ENCODE results near the gene RPTOR. TPM values are rescaled to one million over a fixed set of nuclear protein-coding genes. Genes with fewer than 3 reads are reported as not detected.

RPTOR gene
- total and polyA plus RNA-seq, 3 experiments from 2014 or later, result 7.9 to 69.4 (median 63.9) TPM

DNA sequence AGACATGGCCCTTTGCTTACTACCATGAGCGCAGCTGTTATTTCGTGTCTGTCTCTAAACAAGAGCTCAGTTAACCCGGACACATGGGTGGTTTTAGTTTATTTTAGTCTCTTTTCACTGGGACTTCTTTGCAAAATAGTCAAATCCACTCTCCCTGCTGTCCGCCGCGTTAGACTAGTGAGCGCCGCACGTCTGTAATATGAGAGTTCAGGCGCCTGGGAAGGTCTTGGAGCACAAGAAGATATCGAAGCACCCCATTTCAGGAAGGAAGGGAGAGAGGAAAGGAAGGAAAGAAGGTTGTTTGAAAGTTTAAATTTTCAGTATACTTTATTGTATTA is 336.0 kb downstream of the RPTOR start:
- ChIA-PET CTCF (interaction anchor here (2.0 kb wide), 1 partner anchor 19 kb away, joined by 6 read pairs; no protein-coding TSS in a partner anchor), POLR2A (no interaction called here)
- Mint-ChIP-seq H3K27ac (no peak overlapping the region), H3K27me3 (peaks cover 0 to 1% of the 10 kb centered on the region in 2 donors), H3K9me3 (no peaks in the 10 kb centered on the region), H3K4me3 (no peak overlapping the region), H3K4me1 (peaks cover 15 to 23% (median 16%) of the 10 kb centered on the region in 3 donors), H3K36me3 (peaks cover 7 to 48% (median 15%) of the 10 kb centered on the region in 3 donors)
- no peak overlapping the region for H3K27ac ChIP-seq (ENCODE audit: low read depth, low read length)
- peak in 1 of 5 donors; percentile 6 for DNase-seq
- H3K4me3 ChIP-seq (ENCODE audit: low read length), result no peak overlapping the region
- peaks cover 18% of the 10 kb centered on the region for H3K36me3 ChIP-seq (ENCODE audit: insufficient read depth, low read length)
- peaks cover 17% of the 10 kb centered on the region for H3K4me1 ChIP-seq (ENCODE audit: insufficient read depth, low read length)
- H3K9me3 ChIP-seq (ENCODE audit: low read length), result no peaks in the 10 kb centered on the region
- H3K27me3 ChIP-seq (ENCODE audit: insufficient read depth, low read length, poor library complexity, severe bottlenecking), result no peaks in the 10 kb centered on the region

GRCh38 chr17:80881306-80881705 is 336.7 kb downstream of the RPTOR start:
- H3K27ac ChIP-seq (ENCODE audit: low read depth, low read length), result no peak overlapping the region
- Mint-ChIP-seq H3K4me3 (no peak overlapping the region), H3K27me3 (peaks cover 0 to 1% of the 10 kb centered on the region in 2 donors), H3K9me3 (no peaks in the 10 kb centered on the region), H3K4me1 (peaks cover 15 to 23% (median 16%) of the 10 kb centered on the region in 3 donors), H3K36me3 (peaks cover 7 to 55% (median 16%) of the 10 kb centered on the region in 3 donors), H3K27ac (no peak overlapping the region)
- peaks cover 17% of the 10 kb centered on the region for H3K4me1 ChIP-seq (ENCODE audit: insufficient read depth, low read length)
- no peaks in the 10 kb centered on the region for H3K27me3 ChIP-seq (ENCODE audit: insufficient read depth, low read length, poor library complexity, severe bottlenecking)
- ChIA-PET POLR2A (interaction anchor here (0.5 kb wide), 1 partner anchor 106 kb away, joined by 6 read pairs; no protein-coding TSS in a partner anchor), CTCF (no interaction called here)
- peaks cover 22% of the 10 kb centered on the region for H3K36me3 ChIP-seq (ENCODE audit: insufficient read depth, low read length)
- peak in 1 of 5 donors; percentile 33 for DNase-seq
- H3K9me3 ChIP-seq (ENCODE audit: low read length), result no peaks in the 10 kb centered on the region
- no peak overlapping the region for H3K4me3 ChIP-seq (ENCODE audit: low read length)

DNA sequence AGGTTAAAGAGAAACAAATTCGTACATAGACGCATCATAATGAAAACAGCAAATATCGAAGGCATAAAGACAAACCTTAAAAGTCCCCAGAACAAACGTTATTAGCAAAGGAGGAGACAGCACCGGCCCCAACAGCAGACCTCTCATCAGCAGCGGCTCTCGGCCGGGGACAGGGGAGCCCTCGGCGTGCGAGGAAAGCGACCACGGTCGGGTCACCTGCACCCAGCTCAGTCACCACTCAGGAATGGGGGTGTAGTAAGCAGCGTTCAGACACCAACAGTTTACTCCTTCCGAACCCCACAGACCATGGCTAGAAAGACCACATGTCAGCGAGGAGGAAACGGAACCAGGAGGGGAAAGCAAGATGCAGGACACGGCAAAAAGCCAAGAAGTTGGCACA is 337.7 kb downstream of the RPTOR start:
- no peak overlapping the region for H3K4me3 ChIP-seq (ENCODE audit: low read length)
- no peak overlapping the region for H3K27ac ChIP-seq (ENCODE audit: low read depth, low read length)
- H3K27me3 ChIP-seq (ENCODE audit: insufficient read depth, low read length, poor library complexity, severe bottlenecking), result no peaks in the 10 kb centered on the region
- Mint-ChIP-seq H3K36me3 (peaks cover 7 to 60% (median 14%) of the 10 kb centered on the region in 3 donors), H3K9me3 (no peaks in the 10 kb centered on the region), H3K4me1 (peaks cover 8 to 17% (median 9%) of the 10 kb centered on the region in 3 donors), H3K27me3 (no peaks in the 10 kb centered on the region), H3K27ac (peak overlapping the region in 1 of 8 donors; percentile 16), H3K4me3 (no peak overlapping the region)
- no peak for DNase-seq
- H3K36me3 ChIP-seq (ENCODE audit: insufficient read depth, low read length), result peaks cover 26% of the 10 kb centered on the region
- ChIA-PET CTCF (no interaction called here), POLR2A (no interaction called here)
- peaks cover 10% of the 10 kb centered on the region for H3K4me1 ChIP-seq (ENCODE audit: insufficient read depth, low read length)
- H3K9me3 ChIP-seq (ENCODE audit: low read length), result no peaks in the 10 kb centered on the region

- H3K36me3 Mint-ChIP-seq, result peaks cover 7 to 60% (median 14%) of the 10 kb centered on the region in 3 donors
- H3K36me3 ChIP-seq (ENCODE audit: insufficient read depth, low read length), result peaks cover 26% of the 10 kb centered on the region
- no peak overlapping the region for H3K4me3 ChIP-seq (ENCODE audit: low read length)
- no peaks in the 10 kb centered on the region for H3K9me3 Mint-ChIP-seq
- H3K27ac ChIP-seq (ENCODE audit: low read depth, low read length), result no peak overlapping the region
- peaks cover 2% of the 10 kb centered on the region for H3K4me1 ChIP-seq (ENCODE audit: insufficient read depth, low read length)
- peaks cover under 1 to 9% (median 1%) of the 10 kb centered on the region in 3 donors for H3K4me1 Mint-ChIP-seq
- no peaks in the 10 kb centered on the region for H3K27me3 Mint-ChIP-seq
- H3K27ac Mint-ChIP-seq, result no peak overlapping the region
- H3K27me3 ChIP-seq (ENCODE audit: insufficient read depth, low read length, poor library complexity, severe bottlenecking), result no peaks in the 10 kb centered on the region
- DNase-seq, result peak in 1 of 5 donors; percentile 31
- POLR2A ChIA-PET, result no interaction called here
- CTCF ChIA-PET, result interaction anchor here (1.0 kb wide), 1 partner anchor 16 kb away, joined by 5 read pairs; no protein-coding TSS in a partner anchor
- no peaks in the 10 kb centered on the region for H3K9me3 ChIP-seq (ENCODE audit: low read length)
- no peak overlapping the region for H3K4me3 Mint-ChIP-seq
These were observed 338.5 kb downstream of the RPTOR start for GRCh38 chr17:80882926-80883685.

DNA sequence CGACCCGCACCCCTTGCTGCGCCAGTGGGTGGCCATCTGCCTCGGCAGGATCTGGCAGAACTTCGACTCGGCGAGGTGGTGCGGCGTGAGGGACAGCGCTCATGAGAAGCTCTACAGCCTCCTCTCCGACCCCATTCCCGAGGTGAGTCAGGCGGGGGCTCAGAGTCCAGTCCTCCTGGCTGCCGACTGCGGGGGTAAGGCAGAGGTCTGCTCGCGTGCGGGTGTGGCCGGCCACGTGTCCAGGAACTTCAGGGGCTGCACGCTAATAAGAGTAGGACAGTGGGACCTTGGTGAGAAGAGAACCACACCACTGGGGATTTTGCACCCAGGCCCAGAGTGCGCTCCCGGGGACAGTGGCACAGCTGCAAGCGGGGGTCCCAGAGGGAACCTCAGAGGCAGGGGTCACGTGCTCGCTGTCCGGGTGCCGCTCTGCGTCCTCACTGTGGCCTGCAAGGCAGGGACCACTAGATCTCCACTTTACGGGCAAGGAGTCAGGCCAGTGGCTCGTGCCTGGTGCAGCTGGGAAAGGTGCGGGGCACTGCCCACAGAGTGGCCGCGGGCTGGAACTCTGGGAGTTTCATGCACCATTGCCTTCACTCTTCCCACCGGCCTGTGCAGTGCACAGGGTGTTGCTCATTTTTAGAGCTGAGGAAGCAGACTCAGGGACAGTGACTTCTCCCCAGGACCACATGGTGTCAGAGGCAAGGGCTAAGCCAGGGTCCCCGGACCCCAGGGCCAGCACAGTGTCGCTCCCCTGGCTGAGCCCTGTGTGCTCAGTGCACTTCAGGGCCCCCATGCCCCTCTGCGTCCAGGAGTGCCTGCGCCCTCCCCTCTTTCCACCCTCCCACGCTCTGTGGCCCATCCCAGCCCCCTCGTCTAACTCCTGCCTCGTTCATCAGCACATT is 339.4 kb downstream of the RPTOR start:
- Mint-ChIP-seq H3K4me1 (peaks cover under 1 to 11% (median 3%) of the 10 kb centered on the region in 3 donors), H3K4me3 (no peak overlapping the region), H3K36me3 (peaks cover 7 to 64% (median 14%) of the 10 kb centered on the region in 3 donors), H3K9me3 (no peaks in the 10 kb centered on the region), H3K27me3 (peaks cover 0 to under 1% of the 10 kb centered on the region in 2 donors), H3K27ac (no peak overlapping the region)
- H3K36me3 ChIP-seq (ENCODE audit: insufficient read depth, low read length), result peaks cover 26% of the 10 kb centered on the region
- H3K27ac ChIP-seq (ENCODE audit: low read depth, low read length), result no peak overlapping the region
- no peaks in the 10 kb centered on the region for H3K27me3 ChIP-seq (ENCODE audit: insufficient read depth, low read length, poor library complexity, severe bottlenecking)
- CTCF ChIA-PET, result interaction anchor here (1.0 kb wide), 1 partner anchor 15 kb away, joined by 5 read pairs; no protein-coding TSS in a partner anchor
- peaks cover 3% of the 10 kb centered on the region for H3K4me1 ChIP-seq (ENCODE audit: insufficient read depth, low read length)
- POLR2A ChIA-PET, result interaction anchor here (0.8 kb wide), 1 partner anchor 18 kb away, joined by 3 read pairs; no protein-coding TSS in a partner anchor
- peak in 1 of 5 donors; percentile 39 for DNase-seq
- H3K4me3 ChIP-seq (ENCODE audit: low read length), result no peak overlapping the region
- no peaks in the 10 kb centered on the region for H3K9me3 ChIP-seq (ENCODE audit: low read length)

DNA sequence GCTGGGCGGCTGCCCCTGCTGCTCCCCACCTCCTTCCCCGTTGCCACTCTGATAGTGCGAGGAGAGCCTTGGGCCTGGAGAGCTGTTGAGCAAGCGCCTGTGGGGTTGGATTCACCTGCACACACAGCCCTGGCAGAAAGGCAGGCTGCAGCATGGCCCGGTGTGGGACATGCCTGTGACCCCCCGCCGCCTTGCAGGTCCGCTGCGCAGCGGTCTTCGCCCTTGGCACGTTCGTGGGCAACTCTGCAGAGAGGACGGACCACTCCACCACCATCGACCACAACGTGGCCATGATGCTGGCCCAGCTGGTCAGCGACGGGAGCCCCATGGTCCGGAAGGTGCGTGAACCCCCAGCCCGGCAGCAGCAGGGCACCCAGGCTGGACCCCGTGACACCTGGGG is 340.2 kb downstream of the RPTOR start:
- H3K27ac Mint-ChIP-seq, result peak overlapping the region in 1 of 8 donors; percentile 29
- ChIA-PET POLR2A (interaction anchor here (0.8 kb wide), 1 partner anchor 19 kb away, joined by 3 read pairs; no protein-coding TSS in a partner anchor), CTCF (no interaction called here)
- Histone ChIP-seq H3K4me3 (ENCODE audit: low read length) (no peak overlapping the region), H3K27me3 (ENCODE audit: insufficient read depth, low read length, poor library complexity, severe bottlenecking) (no peaks in the 10 kb centered on the region), H3K36me3 (ENCODE audit: insufficient read depth, low read length) (peaks cover 26% of the 10 kb centered on the region), H3K9me3 (ENCODE audit: low read length) (no peaks in the 10 kb centered on the region), H3K4me1 (ENCODE audit: insufficient read depth, low read length) (peaks cover 10% of the 10 kb centered on the region), H3K27ac (ENCODE audit: low read depth, low read length) (no peak overlapping the region)
- H3K36me3 Mint-ChIP-seq, result peaks cover 7 to 66% (median 14%) of the 10 kb centered on the region in 3 donors
- H3K4me1 Mint-ChIP-seq, result peaks cover 5 to 13% (median 7%) of the 10 kb centered on the region in 3 donors
- no peaks in the 10 kb centered on the region for H3K9me3 Mint-ChIP-seq
- H3K27me3 Mint-ChIP-seq, result peaks cover 0 to 4% of the 10 kb centered on the region in 2 donors
- H3K4me3 Mint-ChIP-seq, result no peak overlapping the region
- DNase-seq, result peak in 1 of 5 donors; percentile 43

GRCh38 chr17:80885947-80886582 is 341.4 kb downstream of the RPTOR start:
- no peak overlapping the region for H3K4me3 ChIP-seq (ENCODE audit: low read length)
- H3K27ac ChIP-seq (ENCODE audit: low read depth, low read length), result no peak overlapping the region
- peaks cover 22% of the 10 kb centered on the region for H3K4me1 ChIP-seq (ENCODE audit: insufficient read depth, low read length)
- Mint-ChIP-seq H3K4me1 (peaks cover 14 to 26% (median 20%) of the 10 kb centered on the region in 3 donors), H3K9me3 (no peaks in the 10 kb centered on the region), H3K27ac (no peak overlapping the region), H3K27me3 (peaks cover 0 to 4% of the 10 kb centered on the region in 2 donors), H3K36me3 (peaks cover 7 to 60% (median 12%) of the 10 kb centered on the region in 3 donors), H3K4me3 (no peak overlapping the region)
- DNase-seq, result peak in 1 of 5 donors; percentile 21
- H3K36me3 ChIP-seq (ENCODE audit: insufficient read depth, low read length), result peaks cover 26% of the 10 kb centered on the region
- no peaks in the 10 kb centered on the region for H3K9me3 ChIP-seq (ENCODE audit: low read length)
- CTCF ChIA-PET, result interaction anchor here (1.3 kb wide), 1 partner anchor 16 kb away, joined by 3 read pairs; no protein-coding TSS in a partner anchor
- H3K27me3 ChIP-seq (ENCODE audit: insufficient read depth, low read length, poor library complexity, severe bottlenecking), result no peaks in the 10 kb centered on the region
- POLR2A ChIA-PET, result interaction anchor here (0.8 kb wide), 1 partner anchor 12 kb away, joined by 3 read pairs; no protein-coding TSS in a partner anchor

Data from CD8-positive, alpha-beta memory T cell (primary cell).